Upper lobe of right lung (tissue), 1 donor: ENCODE results near the gene FITM2. TPM values are rescaled to one million over a fixed set of nuclear protein-coding genes. Genes with fewer than 3 reads are reported as not detected.

Experiments
- total RNA-seq: library from RNA; stranded (reverse); fragmentation: NEBNext Ultra II Directional; extraction: Animal tissue kit (Norgen Biotek cat#: 25700); gene quantifications from one replicate; pipeline ENCODE4 v1.2.1, GENCODE V29; 2021
- donor health status: DM: no; HTN: yes; CAD: no; lungs with severe emphysema.

FITM2 gene
- total RNA-seq, 1 donor from 2014 or later: 12.6 TPM

Other genes starting within 250 kb of the FITM2 start
- 7.9 TPM for gene JPH2, start 124.0 kb downstream of the FITM2 start, total RNA-seq
- gene OSER1, start 100.4 kb downstream of the FITM2 start, total RNA-seq: 29.6 TPM
- gene GDAP1L1, start 63.9 kb downstream of the FITM2 start, total RNA-seq: not detected
- not detected for gene R3HDML, start 25.8 kb upstream of the FITM2 start, total RNA-seq
- gene HNF4A, start 44.5 kb upstream of the FITM2 start, total RNA-seq: 0.20 TPM
- 8.0 TPM for gene TTPAL, start 164.7 kb upstream of the FITM2 start, total RNA-seq
- gene SERINC3, start 210.9 kb upstream of the FITM2 start, total RNA-seq: 143 TPM